ENCODE data around the gene HBQ1. TPM values are rescaled to one million over a fixed set of nuclear protein-coding genes. Genes with fewer than 3 reads are reported as not detected.
"Not testable (repeated sequence)": the region's sequence is repeated elsewhere in the genome, so short reads cannot be mapped to it uniquely, and the experiment has no call there.

Gene HBQ1
- total RNA-seq, 1 experiment from 2014 or later = not detected

GRCh38 chr16:159136-159849 is 21.0 kb upstream of the HBQ1 start:
- TF ChIP-seq CTCF (IDR thresholded peaks at IDR 0.05; ENCODE audit: unreplicated experiment) = no peak
- peaks cover 7% of the 10 kb centered on the region for H3K36me3 Mint-ChIP-seq (ENCODE audit: insufficient read depth, unreplicated experiment)
- DNase-seq = no peak
- intact Hi-C loops (cut with micrococcal nuclease; ENCODE audit: unreplicated experiment) = no loop called here
- no peak overlapping the region for H3K27ac Mint-ChIP-seq (ENCODE audit: unreplicated experiment)
- CTCF ChIA-PET = interaction anchor here (0.8 to 1.0 kb wide), 2 partner anchors 9 to 1570 kb away, joined by 3 read pairs; no protein-coding TSS in a partner anchor
- BruUV-seq (replicated peaks) = no TSS peak
- H3K9me3 Mint-ChIP-seq (ENCODE audit: low read depth, unreplicated experiment) = no peaks in the 10 kb centered on the region
- H3K4me3 Mint-ChIP-seq (ENCODE audit: low read depth, unreplicated experiment) = no peak overlapping the region
- no peaks in the 10 kb centered on the region for H3K4me1 Mint-ChIP-seq (ENCODE audit: low read depth, unreplicated experiment)
- peaks cover 69% of the 10 kb centered on the region for H3K27me3 Mint-ChIP-seq (ENCODE audit: unreplicated experiment)

- H3K27ac Mint-ChIP-seq (ENCODE audit: unreplicated experiment); BruUV-seq (replicated peaks); H3K4me1 Mint-ChIP-seq (ENCODE audit: low read depth, unreplicated experiment); DNase-seq; intact Hi-C loops (cut with micrococcal nuclease; ENCODE audit: unreplicated experiment); H3K4me3 Mint-ChIP-seq (ENCODE audit: low read depth, unreplicated experiment); H3K36me3 Mint-ChIP-seq (ENCODE audit: insufficient read depth, unreplicated experiment); H3K9me3 Mint-ChIP-seq (ENCODE audit: low read depth, unreplicated experiment): not testable (repeated sequence)
- peaks cover 61% of the 10 kb centered on the region for H3K27me3 Mint-ChIP-seq (ENCODE audit: unreplicated experiment)
- CTCF ChIA-PET = interaction anchor here (1.0 kb wide), 1 partner anchor 8 kb away, joined by 3 read pairs; no protein-coding TSS in a partner anchor
These were observed 20.0 kb upstream of the HBQ1 start for GRCh38 chr16:160242-160641.

- Mint-ChIP-seq H3K4me1 (ENCODE audit: low read depth, unreplicated experiment) (no peaks in the 10 kb centered on the region), H3K4me3 (ENCODE audit: low read depth, unreplicated experiment) (no peak overlapping the region), H3K9me3 (ENCODE audit: low read depth, unreplicated experiment) (no peaks in the 10 kb centered on the region), H3K36me3 (ENCODE audit: insufficient read depth, unreplicated experiment) (no peaks in the 10 kb centered on the region), H3K27ac (ENCODE audit: unreplicated experiment) (no peak overlapping the region), H3K27me3 (ENCODE audit: unreplicated experiment) (peaks cover 64% of the 10 kb centered on the region)
- intact Hi-C loops (cut with micrococcal nuclease; ENCODE audit: unreplicated experiment) = no loop called here
- no peak for TF ChIP-seq CTCF (IDR thresholded peaks at IDR 0.05; ENCODE audit: unreplicated experiment)
- no peak for DNase-seq
- no TSS peak for BruUV-seq (replicated peaks)
- CTCF ChIA-PET = no interaction called here
These were observed 19.5 kb upstream of the HBQ1 start for GRCh38 chr16:160691-161190.

- no peaks in the 10 kb centered on the region for H3K36me3 Mint-ChIP-seq (ENCODE audit: insufficient read depth, unreplicated experiment)
- H3K4me3 Mint-ChIP-seq (ENCODE audit: low read depth, unreplicated experiment) = no peak overlapping the region
- no peaks in the 10 kb centered on the region for H3K4me1 Mint-ChIP-seq (ENCODE audit: low read depth, unreplicated experiment)
- no peaks in the 10 kb centered on the region for H3K9me3 Mint-ChIP-seq (ENCODE audit: low read depth, unreplicated experiment)
- BruUV-seq (replicated peaks) = no TSS peak
- no peak for DNase-seq
- H3K27me3 Mint-ChIP-seq (ENCODE audit: unreplicated experiment) = peaks cover 75% of the 10 kb centered on the region
- H3K27ac Mint-ChIP-seq (ENCODE audit: unreplicated experiment) = no peak overlapping the region
- no peak for TF ChIP-seq CTCF (IDR thresholded peaks at IDR 0.05; ENCODE audit: unreplicated experiment)
- intact Hi-C loops (cut with micrococcal nuclease; ENCODE audit: unreplicated experiment) = no loop called here
- CTCF ChIA-PET = no interaction called here
These were observed 17.8 kb upstream of the HBQ1 start for GRCh38 chr16:162271-162991.

- H3K4me3 Mint-ChIP-seq (ENCODE audit: low read depth, unreplicated experiment); H3K9me3 Mint-ChIP-seq (ENCODE audit: low read depth, unreplicated experiment); H3K36me3 Mint-ChIP-seq (ENCODE audit: insufficient read depth, unreplicated experiment); H3K4me1 Mint-ChIP-seq (ENCODE audit: low read depth, unreplicated experiment); H3K27ac Mint-ChIP-seq (ENCODE audit: unreplicated experiment); DNase-seq; intact Hi-C loops (cut with micrococcal nuclease; ENCODE audit: unreplicated experiment); BruUV-seq (replicated peaks); CTCF ChIA-PET: not testable (repeated sequence)
- H3K27me3 Mint-ChIP-seq (ENCODE audit: unreplicated experiment) = peaks cover 70% of the 10 kb centered on the region
These were observed 17.1 kb upstream of the HBQ1 start for GRCh38 chr16:163139-163538.

GRCh38 chr16:163696-164095 is 16.6 kb upstream of the HBQ1 start:
- H3K36me3 Mint-ChIP-seq (ENCODE audit: insufficient read depth, unreplicated experiment); H3K4me1 Mint-ChIP-seq (ENCODE audit: low read depth, unreplicated experiment); H3K27ac Mint-ChIP-seq (ENCODE audit: unreplicated experiment); intact Hi-C loops (cut with micrococcal nuclease; ENCODE audit: unreplicated experiment); BruUV-seq (replicated peaks); H3K4me3 Mint-ChIP-seq (ENCODE audit: low read depth, unreplicated experiment); DNase-seq; CTCF ChIA-PET; H3K9me3 Mint-ChIP-seq (ENCODE audit: low read depth, unreplicated experiment): not testable (repeated sequence)
- peaks cover 70% of the 10 kb centered on the region for H3K27me3 Mint-ChIP-seq (ENCODE audit: unreplicated experiment)

GRCh38 chr16:164134-164823 is 16.0 kb upstream of the HBQ1 start:
- H3K4me3 Mint-ChIP-seq (ENCODE audit: low read depth, unreplicated experiment); CTCF ChIA-PET; BruUV-seq (replicated peaks); H3K9me3 Mint-ChIP-seq (ENCODE audit: low read depth, unreplicated experiment); H3K27ac Mint-ChIP-seq (ENCODE audit: unreplicated experiment); DNase-seq; intact Hi-C loops (cut with micrococcal nuclease; ENCODE audit: unreplicated experiment): not testable (repeated sequence)
- H3K4me1 Mint-ChIP-seq (ENCODE audit: low read depth, unreplicated experiment) = peaks cover 11% of the 10 kb centered on the region
- H3K36me3 Mint-ChIP-seq (ENCODE audit: insufficient read depth, unreplicated experiment) = peaks cover 11% of the 10 kb centered on the region
- H3K27me3 Mint-ChIP-seq (ENCODE audit: unreplicated experiment) = peaks cover 70% of the 10 kb centered on the region
